Mammary epithelial cell (primary cell): Measurements from ENCODE around the gene TH.

Experiments
- EZH2 ChIP-seq: IDR thresholded peaks from 2 replicates; pipeline ENCODE4 v1.6.1; 2012; ENCODE audit warnings: low read length, inconsistent platforms, borderline replicate concordance
- TF ChIP-seq, protein P1 (sequence below), 2 donors: IDR thresholded peaks in 1 of 2; conservative IDR thresholded peaks in 1 of 2; 2 replicates each; pipeline ENCODE4 v1.5.1; 2011 to 2012; ENCODE audit warnings: inconsistent platforms in 2 of 2, low read length in 2 of 2, mild to moderate bottlenecking in 2 of 2, control low read depth in 1 of 2, low read depth in 1 of 2; ENCODE audit not compliant: insufficient read depth in 1 of 2; ENCODE audit errors: extremely low read depth in 1 of 2

DNA sequence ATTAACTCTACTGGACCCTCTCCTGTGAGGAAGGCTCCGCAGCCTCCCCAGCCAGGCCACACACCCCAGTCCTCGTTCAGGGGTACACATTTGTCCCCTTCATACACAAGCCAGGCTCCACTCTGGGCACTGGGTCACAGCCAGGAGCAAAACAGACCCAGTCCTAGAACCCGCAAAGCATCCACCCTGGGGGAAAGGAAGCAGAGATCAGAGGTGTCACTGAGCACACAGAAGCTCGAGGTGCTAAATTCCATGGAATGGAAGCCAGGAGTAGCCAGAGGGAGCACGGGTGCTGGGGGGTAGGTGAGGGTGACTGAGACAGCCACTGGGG, 43.6 kb upstream of the TH start:
- TF ChIP-seq, protein P1, sequence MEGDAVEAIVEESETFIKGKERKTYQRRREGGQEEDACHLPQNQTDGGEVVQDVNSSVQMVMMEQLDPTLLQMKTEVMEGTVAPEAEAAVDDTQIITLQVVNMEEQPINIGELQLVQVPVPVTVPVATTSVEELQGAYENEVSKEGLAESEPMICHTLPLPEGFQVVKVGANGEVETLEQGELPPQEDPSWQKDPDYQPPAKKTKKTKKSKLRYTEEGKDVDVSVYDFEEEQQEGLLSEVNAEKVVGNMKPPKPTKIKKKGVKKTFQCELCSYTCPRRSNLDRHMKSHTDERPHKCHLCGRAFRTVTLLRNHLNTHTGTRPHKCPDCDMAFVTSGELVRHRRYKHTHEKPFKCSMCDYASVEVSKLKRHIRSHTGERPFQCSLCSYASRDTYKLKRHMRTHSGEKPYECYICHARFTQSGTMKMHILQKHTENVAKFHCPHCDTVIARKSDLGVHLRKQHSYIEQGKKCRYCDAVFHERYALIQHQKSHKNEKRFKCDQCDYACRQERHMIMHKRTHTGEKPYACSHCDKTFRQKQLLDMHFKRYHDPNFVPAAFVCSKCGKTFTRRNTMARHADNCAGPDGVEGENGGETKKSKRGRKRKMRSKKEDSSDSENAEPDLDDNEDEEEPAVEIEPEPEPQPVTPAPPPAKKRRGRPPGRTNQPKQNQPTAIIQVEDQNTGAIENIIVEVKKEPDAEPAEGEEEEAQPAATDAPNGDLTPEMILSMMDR (conservative IDR thresholded peaks at IDR 0.05 in 1 of 2, IDR thresholded peaks at IDR 0.05 in 1 of 2; ENCODE audit: extremely low read depth in 1 of 2, insufficient read depth in 1 of 2, low read depth in 1 of 2, low read length in 2 of 2), result no peak
- TF ChIP-seq EZH2, result no peak
